Activated naive CD4-positive, alpha-beta T cell treated with anti-CD3 and anti-CD28 coated beads, Interleukin-2, amount 10 ng/mL, durations not matched to agents 5 hours and 36 hours (primary cell): ENCODE measurements around the gene ITGB6. TPM values are rescaled to one million over a fixed set of nuclear protein-coding genes. Genes with fewer than 3 reads are reported as not detected.

Experiments used
- total RNA-seq, 2 experiments: library from RNA; stranded (reverse); gene quantifications; one replicate each; pipeline ENCODE4 v1.2.3, GENCODE V29; 2021

ITGB6 gene, protein sequence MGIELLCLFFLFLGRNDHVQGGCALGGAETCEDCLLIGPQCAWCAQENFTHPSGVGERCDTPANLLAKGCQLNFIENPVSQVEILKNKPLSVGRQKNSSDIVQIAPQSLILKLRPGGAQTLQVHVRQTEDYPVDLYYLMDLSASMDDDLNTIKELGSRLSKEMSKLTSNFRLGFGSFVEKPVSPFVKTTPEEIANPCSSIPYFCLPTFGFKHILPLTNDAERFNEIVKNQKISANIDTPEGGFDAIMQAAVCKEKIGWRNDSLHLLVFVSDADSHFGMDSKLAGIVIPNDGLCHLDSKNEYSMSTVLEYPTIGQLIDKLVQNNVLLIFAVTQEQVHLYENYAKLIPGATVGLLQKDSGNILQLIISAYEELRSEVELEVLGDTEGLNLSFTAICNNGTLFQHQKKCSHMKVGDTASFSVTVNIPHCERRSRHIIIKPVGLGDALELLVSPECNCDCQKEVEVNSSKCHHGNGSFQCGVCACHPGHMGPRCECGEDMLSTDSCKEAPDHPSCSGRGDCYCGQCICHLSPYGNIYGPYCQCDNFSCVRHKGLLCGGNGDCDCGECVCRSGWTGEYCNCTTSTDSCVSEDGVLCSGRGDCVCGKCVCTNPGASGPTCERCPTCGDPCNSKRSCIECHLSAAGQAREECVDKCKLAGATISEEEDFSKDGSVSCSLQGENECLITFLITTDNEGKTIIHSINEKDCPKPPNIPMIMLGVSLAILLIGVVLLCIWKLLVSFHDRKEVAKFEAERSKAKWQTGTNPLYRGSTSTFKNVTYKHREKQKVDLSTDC
- total RNA-seq = not detected

DNA sequence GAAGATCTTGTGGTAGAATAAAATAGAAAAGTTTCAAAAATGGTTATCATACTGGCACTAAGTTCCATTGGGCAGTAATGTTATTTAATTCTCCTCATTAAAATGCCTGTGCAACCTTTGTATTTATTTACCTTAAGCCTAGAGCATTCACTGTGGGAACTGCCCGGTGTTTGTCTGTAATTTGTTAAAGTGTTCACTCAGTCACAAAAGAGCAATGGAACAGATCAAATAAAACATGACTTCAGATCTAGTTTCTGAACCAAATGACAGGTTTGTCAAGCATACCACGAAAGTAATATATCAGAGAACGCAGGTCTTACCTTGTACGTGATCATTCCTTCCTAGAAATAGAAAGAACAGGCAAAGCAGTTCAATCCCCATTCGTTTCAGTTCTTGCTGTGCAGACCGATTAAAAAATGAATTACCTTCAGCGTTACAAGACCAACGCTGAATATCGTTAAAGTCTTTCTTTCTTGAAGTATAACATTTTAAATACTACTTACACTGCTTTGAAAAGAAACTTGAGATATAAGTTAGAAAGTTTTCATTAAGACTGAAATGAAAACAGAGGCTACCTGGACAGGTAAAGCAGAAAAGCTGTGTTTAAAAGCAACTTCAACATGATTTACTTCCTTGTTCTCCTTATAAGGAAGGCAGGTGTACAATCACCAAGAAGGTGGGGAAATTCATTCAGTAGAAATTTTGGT lies at the start of gene ITGB6:
Gene ITGB6 (minus strand): TSS at position 590 of the 707 bp plus-strand sequence. CDS start 209 bp downstream, at position 381.

DNA sequence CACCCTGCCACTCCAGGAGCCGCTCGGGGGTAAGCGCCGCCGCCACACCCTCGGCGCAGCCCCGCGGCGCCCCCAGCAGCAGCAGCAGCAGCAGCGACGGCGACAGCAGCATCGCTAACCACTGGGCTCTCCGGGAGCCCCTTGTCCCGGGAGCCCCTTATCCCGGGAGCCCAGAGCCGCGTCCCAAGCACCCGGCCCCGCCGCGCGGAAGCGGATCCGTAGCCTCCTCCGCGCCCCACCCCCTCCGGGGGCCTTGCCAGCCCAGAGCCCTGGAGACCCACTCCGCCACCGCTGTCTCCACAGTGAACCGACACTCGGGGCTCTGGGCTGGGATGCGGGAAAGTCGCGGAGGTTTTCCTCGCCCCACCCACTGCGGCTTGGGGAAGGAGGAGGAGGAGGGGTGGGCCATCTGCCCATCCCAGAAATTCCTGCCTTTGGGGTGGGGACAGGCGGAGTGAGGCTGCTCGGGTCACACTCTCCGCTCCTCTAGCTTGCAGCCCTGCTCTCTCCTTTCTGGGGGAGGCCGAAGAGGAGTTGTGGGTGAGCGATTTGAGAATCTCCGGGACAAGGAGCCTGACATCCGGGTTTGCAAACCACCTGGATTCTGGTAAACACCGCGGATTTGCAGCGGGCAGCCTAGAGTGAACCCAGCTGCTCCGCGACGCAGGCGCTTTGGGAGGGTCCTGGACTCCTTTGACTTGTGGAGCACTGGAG lies 137.6 kb downstream of the ITGB6 start, which contains the start of gene PLA2R1:
Gene PLA2R1 (minus strand): TSS at position 324 of the 714 bp plus-strand sequence. CDS start 212 bp downstream, at position 112.

Other genes starting within 250 kb of the ITGB6 start
- not detected for gene PLA2R1, start 137.7 kb downstream of the ITGB6 start, total RNA-seq